ENCODE measurements around the gene GOLGA6L1. TPM values are rescaled to one million over a fixed set of nuclear protein-coding genes. Genes with fewer than 3 reads are reported as not detected.
"Not testable (repeated sequence)": the region's sequence is repeated elsewhere in the genome, so short reads cannot be mapped to it uniquely, and the experiment has no call there.

GOLGA6L1 gene
- total RNA-seq, 1 donor from 2014 or later = not detected

- no peak for TF ChIP-seq CTCF (conservative IDR thresholded peaks at IDR 0.05)
- Mint-ChIP-seq H3K27ac (no peak overlapping the region), H3K9me3 (no peaks in the 10 kb centered on the region)
Measured at GRCh38 chr15:23095796-23096195, 40.8 kb downstream of the GOLGA6L1 start.

GRCh38 chr15:23083115-23083514 lies 53.5 kb downstream of the GOLGA6L1 start:
- no peak for DNase-seq (ENCODE audit: extremely low spot score, unreplicated experiment)
- no peak for TF ChIP-seq CTCF (conservative IDR thresholded peaks at IDR 0.05)
- H3K4me1 Mint-ChIP-seq (ENCODE audit: unreplicated experiment) = peaks cover 5% of the 10 kb centered on the region
- H3K9me3 Mint-ChIP-seq = no peaks in the 10 kb centered on the region
- no peak overlapping the region for H3K27ac Mint-ChIP-seq
- H3K36me3 Mint-ChIP-seq = no peaks in the 10 kb centered on the region
- H3K4me3 Mint-ChIP-seq = no peak overlapping the region
- H3K27me3 Mint-ChIP-seq = no peaks in the 10 kb centered on the region

More at GRCh38 chr15:23095796-23096195, 40.8 kb downstream of the GOLGA6L1 start:
- Mint-ChIP-seq H3K4me1 (ENCODE audit: unreplicated experiment) (no peaks in the 10 kb centered on the region), H3K27me3 (peaks cover 3% of the 10 kb centered on the region), H3K36me3 (no peaks in the 10 kb centered on the region), H3K4me3 (no peak overlapping the region)
- DNase-seq (ENCODE audit: extremely low spot score, unreplicated experiment) = no peak

- H3K4me1 Mint-ChIP-seq (ENCODE audit: unreplicated experiment); DNase-seq (ENCODE audit: extremely low spot score, unreplicated experiment); H3K36me3 Mint-ChIP-seq; H3K9me3 Mint-ChIP-seq; H3K27ac Mint-ChIP-seq; H3K4me3 Mint-ChIP-seq; H3K27me3 Mint-ChIP-seq: not testable (repeated sequence)
Measured at GRCh38 chr15:23081996-23082737, 54.5 kb downstream of the GOLGA6L1 start.

- Mint-ChIP-seq H3K27me3 (no peaks in the 10 kb centered on the region), H3K4me3 (no peak overlapping the region), H3K9me3 (no peaks in the 10 kb centered on the region), H3K4me1 (ENCODE audit: unreplicated experiment) (peaks cover 5% of the 10 kb centered on the region), H3K27ac (no peak overlapping the region), H3K36me3 (no peaks in the 10 kb centered on the region)
- no peak for DNase-seq (ENCODE audit: extremely low spot score, unreplicated experiment)
- no peak for TF ChIP-seq CTCF (conservative IDR thresholded peaks at IDR 0.05)
Measured at GRCh38 chr15:23081271-23081670, 55.4 kb downstream of the GOLGA6L1 start.

- no peaks in the 10 kb centered on the region for H3K27me3 Mint-ChIP-seq
- H3K27ac Mint-ChIP-seq = no peak overlapping the region
- H3K36me3 Mint-ChIP-seq = no peaks in the 10 kb centered on the region
- no peaks in the 10 kb centered on the region for H3K9me3 Mint-ChIP-seq
- H3K4me3 Mint-ChIP-seq = no peak overlapping the region
- peaks cover 6% of the 10 kb centered on the region for H3K4me1 Mint-ChIP-seq (ENCODE audit: unreplicated experiment)
- TF ChIP-seq CTCF (conservative IDR thresholded peaks at IDR 0.05) = no peak
- DNase-seq (ENCODE audit: extremely low spot score, unreplicated experiment) = no peak
Measured at GRCh38 chr15:23079766-23080165, 56.9 kb downstream of the GOLGA6L1 start.

Other genes starting within 250 kb of the GOLGA6L1 start
- 108 and 118 TPM in 2 replicates for gene CYFIP1, start 156.5 kb downstream of the GOLGA6L1 start, total RNA-seq (ENCODE audit: low replicate concordance)
- gene TUBGCP5, start 97.3 kb downstream of the GOLGA6L1 start, total RNA-seq (ENCODE audit: low replicate concordance) = 15.3 and 24.6 TPM in 2 replicates
- not detected in 2 replicates for gene GOLGA6L26, start 197.4 kb upstream of the GOLGA6L1 start, total RNA-seq (ENCODE audit: low replicate concordance)
- gene GOLGA8S, start 217.9 kb upstream of the GOLGA6L1 start, total RNA-seq (ENCODE audit: low replicate concordance) = 0.19 TPM in 1 of 2 replicates, not detected in the other